Natural killer cell treated with Interleukin-12 subunit alpha and Interleukin-12 subunit beta and Interleukin-15 and Interleukin-18, amount 100 ng/mL, for 72 hours (primary cell): ENCODE measurements around the gene ULK4. TPM values are rescaled to one million over a fixed set of nuclear protein-coding genes. Genes with fewer than 3 reads are reported as not detected.

ENCODE experiments used
- ATAC-seq, 2 donors: fragments of 150-1000 bp; cut with Tn5 transposase in 1 of 2; sonication (Bioruptor Pico), chemical (Tn5 transposase) in 1 of 2; 2 replicates each; pipeline ENCODE4 v1.10.0; 2021
- DNase-seq: peaks from one replicate; pipeline ENCODE4 v3.0.0; 2022; ENCODE audit warnings: low spot score
- H3K27ac Mint-ChIP-seq, 2 donors: 1 replicate in 1 of 2; 2 replicates in 1 of 2; pipeline ENCODE4 v1.8.0; 2022; ENCODE audit warnings: mixed read lengths in 2 of 2, mild to moderate bottlenecking in 1 of 2, moderate library complexity in 1 of 2
- H3K27me3 Mint-ChIP-seq, 2 donors: 1 replicate in 1 of 2; 2 replicates in 1 of 2; pipeline ENCODE4 v1.8.0; 2022; ENCODE audit warnings: mixed read lengths in 2 of 2
- H3K36me3 Mint-ChIP-seq: one replicate; pipeline ENCODE4 v1.8.0; 2022; ENCODE audit warnings: mixed read lengths
- H3K4me1 Mint-ChIP-seq, 2 donors: 1 replicate in 1 of 2; 2 replicates in 1 of 2; pipeline ENCODE4 v1.8.0; 2022; ENCODE audit warnings: low read depth in 2 of 2, mixed read lengths in 2 of 2, mild to moderate bottlenecking in 1 of 2
- H3K4me3 Mint-ChIP-seq: one replicate; pipeline ENCODE4 v1.8.0; 2022; ENCODE audit warnings: mixed read lengths
- H3K9me3 Mint-ChIP-seq: 2 replicates; pipeline ENCODE4 v1.8.0; 2022; ENCODE audit warnings: mixed read lengths
- total RNA-seq, 2 donors: library from RNA; stranded (reverse); gene quantifications; one replicate each; pipeline ENCODE4 v1.2.3, GENCODE V29; 2022

Gene ULK4
- total RNA-seq, 2 donors from 2014 or later: 11.1 to 29.9 TPM

DNA sequence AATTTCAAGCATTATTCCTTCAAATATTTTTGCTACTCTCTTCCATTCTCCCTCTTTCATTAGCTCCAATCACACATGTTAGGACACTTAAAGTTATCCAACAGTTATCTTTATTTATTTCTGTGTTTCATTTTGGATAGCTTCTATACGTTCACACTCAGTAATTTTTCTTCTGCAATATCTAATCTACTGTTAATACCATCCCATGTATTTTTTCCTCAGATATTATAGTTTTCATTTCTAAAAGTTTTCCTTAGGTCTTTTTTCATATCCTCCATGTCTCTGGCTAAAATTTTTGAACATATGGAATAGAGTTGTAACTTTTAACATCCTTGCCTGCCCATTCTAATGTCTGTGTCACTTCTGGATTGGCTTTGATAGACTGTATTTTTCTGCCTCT is 689.2 kb downstream of the ULK4 start:
- DNase-seq: no peak
- H3K4me1 Mint-ChIP-seq: no peaks in the 10 kb centered on the region
- no peak for ATAC-seq
- no peak overlapping the region for H3K4me3 Mint-ChIP-seq
- peaks cover 12% of the 10 kb centered on the region for H3K9me3 Mint-ChIP-seq
- H3K36me3 Mint-ChIP-seq: peaks cover 17% of the 10 kb centered on the region
- H3K27me3 Mint-ChIP-seq: peaks cover 4 to 8% of the 10 kb centered on the region in 2 donors
- no peak overlapping the region for H3K27ac Mint-ChIP-seq

DNA sequence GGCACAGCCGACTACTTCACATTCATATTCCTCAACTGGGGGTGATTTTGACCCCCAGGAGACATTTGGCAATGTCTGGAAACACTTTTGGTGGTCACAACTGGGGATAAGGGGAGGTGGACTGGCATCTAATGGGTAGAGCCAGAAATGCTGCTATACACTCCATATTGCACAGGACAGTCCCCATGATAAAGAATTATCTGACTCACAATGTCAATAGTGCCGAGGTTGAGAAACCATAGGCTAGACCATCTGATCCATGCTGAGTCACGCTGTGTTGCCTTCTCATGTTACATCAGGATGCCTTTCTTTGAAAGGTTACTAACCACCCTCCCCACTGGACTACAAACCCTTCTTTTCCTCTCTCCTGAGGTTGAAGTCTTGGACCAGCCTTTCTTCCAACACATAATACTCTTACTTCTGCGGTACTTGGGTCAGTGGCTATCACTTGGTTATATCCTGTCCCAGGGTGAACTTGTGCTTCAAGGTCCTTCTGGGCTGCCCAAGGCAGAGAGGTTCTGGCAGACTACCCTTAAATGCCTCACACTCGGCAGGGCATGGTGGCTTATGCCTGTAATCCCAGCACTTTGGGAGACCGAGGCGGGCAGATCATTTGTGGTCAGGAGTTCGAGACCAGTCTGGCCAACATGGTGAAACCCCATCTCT is 693.8 kb downstream of the ULK4 start:
- peak in 1 of 2 donors; percentile 28 for ATAC-seq
- Mint-ChIP-seq H3K9me3 (no peaks in the 10 kb centered on the region), H3K4me1 (no peaks in the 10 kb centered on the region), H3K27ac (no peak overlapping the region), H3K27me3 (no peaks in the 10 kb centered on the region), H3K36me3 (peaks cover 4% of the 10 kb centered on the region), H3K4me3 (no peak overlapping the region)
- DNase-seq: no peak

DNA sequence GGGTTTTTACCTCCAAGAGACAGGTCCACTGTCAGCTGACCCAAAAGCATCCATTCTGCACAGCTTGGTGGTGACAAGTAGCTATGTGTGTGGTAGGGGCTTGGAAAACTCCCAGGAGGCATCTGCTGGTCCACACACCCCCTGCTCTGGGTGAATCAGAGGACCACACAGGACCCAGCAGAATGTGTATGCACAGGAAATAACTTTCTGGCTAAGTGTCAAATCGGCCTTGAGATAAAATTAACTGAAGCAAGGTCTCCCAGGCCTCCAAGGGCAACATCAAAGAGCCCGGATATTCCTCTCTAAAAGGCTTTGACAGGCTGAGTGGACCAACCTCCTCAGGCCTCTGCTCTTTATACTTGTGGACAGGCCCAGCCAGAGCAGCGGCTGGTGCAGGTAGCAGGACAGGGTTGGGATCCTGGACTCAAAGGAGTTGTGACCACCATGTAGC is 696.1 kb downstream of the ULK4 start:
- Mint-ChIP-seq H3K36me3 (no peaks in the 10 kb centered on the region), H3K9me3 (no peaks in the 10 kb centered on the region), H3K27me3 (no peaks in the 10 kb centered on the region), H3K4me1 (no peaks in the 10 kb centered on the region), H3K27ac (no peak overlapping the region), H3K4me3 (no peak overlapping the region)
- no peak for DNase-seq
- peak in 1 of 2 donors; percentile 32 for ATAC-seq

DNA sequence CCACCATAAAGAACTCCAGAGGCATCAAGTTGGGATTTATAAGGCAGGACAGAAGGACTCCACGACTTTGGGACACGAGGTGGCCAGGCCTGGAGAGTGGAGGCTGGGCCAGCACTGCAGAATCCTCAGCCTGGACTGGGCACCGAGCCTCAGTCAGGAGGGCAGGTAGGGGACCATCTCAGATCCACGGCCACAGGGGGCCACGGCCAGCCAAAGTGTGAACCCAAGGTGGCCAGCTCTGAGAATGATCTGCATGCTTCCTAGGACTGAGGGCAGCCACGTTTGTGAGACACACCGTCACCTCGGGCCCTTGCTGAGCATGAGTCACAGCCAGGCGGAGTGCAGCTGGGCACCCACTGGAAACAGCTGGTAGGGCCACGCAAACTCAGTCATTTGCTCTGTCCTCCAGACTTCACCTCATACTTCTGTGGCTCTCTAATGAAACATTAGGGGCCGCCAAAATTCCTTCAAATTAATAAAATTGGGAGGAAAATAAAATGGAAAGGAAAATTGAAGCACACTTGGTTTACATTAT is 696.8 kb downstream of the ULK4 start:
- peak in 1 of 2 donors; percentile 22 for ATAC-seq
- no peaks in the 10 kb centered on the region for H3K9me3 Mint-ChIP-seq
- H3K4me3 Mint-ChIP-seq: no peak overlapping the region
- no peaks in the 10 kb centered on the region for H3K36me3 Mint-ChIP-seq
- H3K27me3 Mint-ChIP-seq: no peaks in the 10 kb centered on the region
- H3K4me1 Mint-ChIP-seq: no peaks in the 10 kb centered on the region
- no peak overlapping the region for H3K27ac Mint-ChIP-seq
- no peak for DNase-seq

DNA sequence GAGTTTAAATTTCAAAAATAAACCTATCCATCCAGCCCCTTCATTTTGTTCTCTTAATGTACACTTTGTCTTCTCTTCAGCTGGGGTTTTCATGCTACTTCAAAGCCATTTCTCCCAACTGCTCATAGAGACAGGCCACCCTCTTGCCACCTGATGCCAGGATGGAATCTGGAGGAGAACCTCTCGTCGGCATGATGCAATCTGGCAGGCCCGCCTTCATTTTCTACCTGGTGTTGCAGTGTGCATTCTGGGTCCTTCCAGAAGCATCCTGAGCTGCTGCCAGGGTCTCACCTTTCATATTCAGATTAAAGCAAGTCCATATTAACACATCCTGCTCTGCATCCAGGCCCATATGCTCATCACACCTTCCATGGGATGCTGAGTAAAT is 701.8 kb downstream of the ULK4 start:
- no peaks in the 10 kb centered on the region for H3K9me3 Mint-ChIP-seq
- no peak overlapping the region for H3K27ac Mint-ChIP-seq
- H3K4me1 Mint-ChIP-seq: no peaks in the 10 kb centered on the region
- no peak for ATAC-seq
- no peak for DNase-seq
- no peaks in the 10 kb centered on the region for H3K36me3 Mint-ChIP-seq
- no peak overlapping the region for H3K4me3 Mint-ChIP-seq
- H3K27me3 Mint-ChIP-seq: no peaks in the 10 kb centered on the region

DNA sequence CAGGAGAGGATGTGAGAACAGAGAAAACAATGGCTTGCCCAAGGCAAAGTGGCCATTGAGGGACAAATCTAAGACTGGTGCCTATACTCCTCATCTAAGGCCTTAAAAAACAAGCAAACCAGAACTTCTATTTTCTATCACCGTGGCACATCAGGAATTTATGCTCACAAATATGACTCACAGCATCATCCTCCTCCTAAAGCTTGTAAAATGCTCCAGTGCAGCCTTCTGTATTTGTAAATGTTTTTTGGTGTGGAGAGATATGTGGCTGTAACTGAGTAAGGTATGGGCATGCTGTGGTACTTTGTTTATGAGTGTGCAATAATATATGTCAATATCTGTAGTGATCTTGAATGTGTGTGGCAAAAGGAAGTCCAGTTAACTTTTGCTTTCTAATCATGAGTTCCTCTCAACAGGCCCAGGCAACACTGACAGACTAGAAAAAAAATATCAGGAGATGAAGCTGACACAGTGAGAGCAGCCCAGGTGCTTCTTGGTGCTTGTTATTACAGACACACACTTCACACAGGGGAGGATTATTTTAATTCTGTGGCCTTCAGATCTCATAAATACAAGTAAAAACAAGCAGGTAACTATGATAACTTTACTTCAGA is 702.3 kb downstream of the ULK4 start:
- no peaks in the 10 kb centered on the region for H3K9me3 Mint-ChIP-seq
- no peaks in the 10 kb centered on the region for H3K4me1 Mint-ChIP-seq
- H3K4me3 Mint-ChIP-seq: no peak overlapping the region
- ATAC-seq: no peak
- DNase-seq: no peak
- H3K36me3 Mint-ChIP-seq: no peaks in the 10 kb centered on the region
- H3K27ac Mint-ChIP-seq: no peak overlapping the region
- no peaks in the 10 kb centered on the region for H3K27me3 Mint-ChIP-seq

DNA sequence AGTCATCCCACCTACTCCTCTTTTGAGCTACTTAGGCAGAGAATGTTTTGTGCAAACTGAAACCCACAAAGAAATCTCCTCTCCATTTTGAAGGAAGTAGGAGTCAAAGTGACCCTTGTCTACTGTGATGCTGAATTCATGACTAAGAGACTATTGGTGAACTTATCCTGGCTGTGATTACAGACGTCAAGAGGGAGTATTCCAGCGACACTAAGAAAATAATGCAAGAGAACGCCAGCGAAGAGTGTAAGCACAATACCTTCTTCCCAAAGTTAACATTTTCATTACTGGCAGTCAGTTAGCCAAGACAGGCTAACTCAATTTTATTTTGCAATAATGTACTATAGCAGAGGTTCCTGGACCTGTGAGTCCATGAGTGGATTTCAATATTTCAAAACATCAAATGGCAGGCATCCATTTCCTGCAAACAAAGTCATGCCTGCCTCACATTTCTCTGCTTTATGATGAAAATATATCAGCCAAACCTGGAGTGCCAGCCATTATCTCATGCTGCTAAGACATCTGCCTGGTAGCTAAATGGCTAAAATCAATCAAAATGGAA is 703.6 kb downstream of the ULK4 start:
- Mint-ChIP-seq H3K36me3 (no peaks in the 10 kb centered on the region), H3K4me1 (no peaks in the 10 kb centered on the region), H3K27ac (no peak overlapping the region), H3K27me3 (no peaks in the 10 kb centered on the region), H3K4me3 (no peak overlapping the region), H3K9me3 (no peaks in the 10 kb centered on the region)
- DNase-seq (no peak), ATAC-seq (no peak)

DNA sequence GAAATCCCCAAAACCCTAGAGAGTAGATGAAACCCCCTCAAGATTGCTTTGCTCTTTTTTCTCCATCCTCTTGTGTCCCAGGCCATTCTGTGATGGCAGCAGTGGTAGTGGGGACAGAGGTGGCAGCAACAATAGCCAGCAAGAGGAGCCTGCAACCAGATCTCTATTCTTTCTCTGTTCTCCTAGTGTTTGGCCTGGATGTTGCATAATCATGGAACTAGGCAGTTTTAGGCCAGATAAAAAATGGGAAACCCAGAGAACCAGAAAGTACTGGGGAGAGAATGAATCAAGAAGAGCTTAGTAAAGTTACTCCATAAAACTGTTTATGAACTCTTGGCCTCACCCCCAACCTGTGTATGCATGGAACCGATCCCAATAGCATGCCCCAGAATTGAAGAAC is 710.3 kb downstream of the ULK4 start:
- DNase-seq: no peak
- Mint-ChIP-seq H3K9me3 (no peaks in the 10 kb centered on the region), H3K4me3 (no peak overlapping the region), H3K4me1 (no peaks in the 10 kb centered on the region), H3K27me3 (no peaks in the 10 kb centered on the region), H3K27ac (no peak overlapping the region), H3K36me3 (no peaks in the 10 kb centered on the region)
- ATAC-seq: no peak

DNA sequence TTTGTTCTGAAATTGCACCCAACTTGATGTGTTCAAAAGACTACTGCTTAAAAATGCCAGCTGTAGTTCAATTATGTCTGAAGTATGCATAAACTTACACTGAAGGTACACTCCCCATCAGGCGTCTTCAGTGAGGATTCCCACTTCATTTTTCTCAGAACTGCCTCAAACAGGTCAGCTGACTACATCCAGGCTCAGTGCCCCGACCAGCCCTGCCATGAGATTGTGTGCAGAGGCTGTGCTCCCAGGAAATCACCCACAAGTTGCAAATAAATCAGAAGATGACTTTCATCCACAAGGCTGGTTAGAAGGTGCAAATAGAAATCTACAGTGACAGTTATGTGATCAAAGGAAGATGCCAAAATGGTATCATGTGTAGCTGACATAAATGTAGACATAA is 711.1 kb downstream of the ULK4 start:
- Mint-ChIP-seq H3K27me3 (no peaks in the 10 kb centered on the region), H3K4me1 (no peaks in the 10 kb centered on the region), H3K27ac (no peak overlapping the region), H3K36me3 (no peaks in the 10 kb centered on the region), H3K4me3 (no peak overlapping the region), H3K9me3 (no peaks in the 10 kb centered on the region)
- ATAC-seq (no peak), DNase-seq (no peak)

DNA sequence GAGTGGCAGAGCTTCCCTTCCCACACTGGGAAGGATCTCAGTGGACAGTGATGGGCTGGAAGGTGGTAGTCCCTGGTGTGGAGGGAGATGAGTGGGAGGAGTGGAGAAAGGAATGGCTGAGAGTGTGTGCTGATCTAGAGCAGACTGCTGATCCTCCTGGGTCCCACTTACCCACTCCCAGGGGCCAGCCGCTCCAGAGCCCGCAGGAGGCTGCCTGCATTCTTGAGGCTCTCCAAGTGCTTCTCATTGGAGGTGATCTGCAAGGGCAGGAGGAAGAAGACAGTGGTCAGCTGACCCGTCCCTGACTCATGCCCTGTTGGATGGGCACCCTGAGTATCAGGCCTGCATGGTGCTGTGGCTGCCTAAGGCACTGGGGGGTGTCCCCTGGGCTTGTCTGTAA is 712.6 kb downstream of the ULK4 start:
- H3K36me3 Mint-ChIP-seq: no peaks in the 10 kb centered on the region
- H3K27ac Mint-ChIP-seq: no peak overlapping the region
- H3K4me1 Mint-ChIP-seq: no peaks in the 10 kb centered on the region
- H3K9me3 Mint-ChIP-seq: no peaks in the 10 kb centered on the region
- DNase-seq: no peak
- H3K27me3 Mint-ChIP-seq: no peaks in the 10 kb centered on the region
- peak; percentile 29 to 41 for ATAC-seq
- H3K4me3 Mint-ChIP-seq: no peak overlapping the region

DNA sequence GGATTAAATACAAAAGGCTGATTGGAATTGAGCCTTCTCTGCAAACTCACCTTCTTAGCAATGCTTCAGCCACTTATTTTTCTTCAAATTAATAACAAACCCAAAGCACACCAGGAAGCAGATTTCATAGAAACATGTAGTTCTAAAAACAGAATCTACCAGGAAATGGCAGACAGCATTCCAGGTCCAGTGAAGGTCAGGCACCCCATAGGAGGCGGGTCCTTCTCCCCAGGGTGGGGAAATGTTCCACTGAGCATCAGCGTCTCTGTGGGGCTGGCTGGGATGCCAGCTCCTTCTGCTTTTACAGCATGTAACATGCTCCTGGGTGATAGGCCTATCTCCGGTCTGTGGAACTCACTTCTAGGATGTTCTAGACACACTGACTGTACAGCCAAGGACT is 713.4 kb downstream of the ULK4 start:
- no peaks in the 10 kb centered on the region for H3K27me3 Mint-ChIP-seq
- H3K9me3 Mint-ChIP-seq: no peaks in the 10 kb centered on the region
- H3K27ac Mint-ChIP-seq: no peak overlapping the region
- no peaks in the 10 kb centered on the region for H3K36me3 Mint-ChIP-seq
- peak in 1 of 2 donors; percentile 2 for ATAC-seq
- H3K4me3 Mint-ChIP-seq: no peak overlapping the region
- H3K4me1 Mint-ChIP-seq: peaks cover 0 to 3% of the 10 kb centered on the region in 2 donors
- DNase-seq: no peak

DNA sequence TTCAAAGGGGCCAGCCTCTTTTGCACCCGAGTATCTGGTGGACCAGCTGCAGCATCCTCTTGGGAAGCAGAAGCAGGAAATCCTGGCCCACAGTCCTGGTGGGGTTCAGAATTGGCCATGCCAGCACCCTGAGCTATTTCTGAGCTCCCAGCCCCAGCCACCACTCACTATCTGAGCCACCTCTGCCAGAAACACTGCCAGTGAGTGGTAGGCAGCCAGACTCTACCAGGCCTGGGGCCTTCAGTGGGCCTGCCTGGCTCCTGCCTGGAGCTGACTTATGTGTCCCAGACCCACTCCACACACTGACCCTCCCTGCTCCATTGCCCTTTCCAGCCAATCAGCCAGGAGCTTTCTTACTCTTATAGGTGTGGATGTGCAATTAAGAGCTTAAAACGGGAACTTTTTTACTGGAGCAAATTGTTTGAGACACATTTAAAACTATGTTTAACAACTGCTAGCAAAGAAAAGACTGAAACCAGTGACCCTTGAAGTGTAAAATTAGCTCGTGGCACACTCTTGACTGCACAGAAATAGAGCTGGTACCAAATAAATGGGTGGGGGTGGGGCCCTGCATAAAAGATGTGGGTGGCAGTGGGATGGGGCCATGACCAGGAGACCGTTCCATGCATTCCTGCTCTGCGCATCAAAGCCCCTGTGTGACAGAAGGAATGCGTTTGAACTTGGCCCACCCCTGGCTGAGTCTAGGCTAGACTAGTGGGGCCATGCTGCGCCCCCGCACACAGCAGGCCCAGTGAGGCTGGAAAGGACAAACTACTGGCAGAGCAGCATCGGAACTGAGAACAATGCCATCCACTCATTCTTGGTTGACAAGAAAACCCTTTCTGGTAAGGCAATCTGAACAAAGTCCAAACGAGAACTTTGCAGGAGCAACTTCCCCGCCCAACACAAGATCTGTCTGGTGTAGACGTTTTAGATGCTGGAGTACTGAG is 714.6 kb downstream of the ULK4 start:
- no peaks in the 10 kb centered on the region for H3K36me3 Mint-ChIP-seq
- H3K9me3 Mint-ChIP-seq: no peaks in the 10 kb centered on the region
- H3K4me3 Mint-ChIP-seq: no peak overlapping the region
- no peaks in the 10 kb centered on the region for H3K27me3 Mint-ChIP-seq
- H3K27ac Mint-ChIP-seq: no peak overlapping the region
- peaks cover 0 to 8% of the 10 kb centered on the region in 2 donors for H3K4me1 Mint-ChIP-seq
- DNase-seq (no peak), ATAC-seq (no peak)

DNA sequence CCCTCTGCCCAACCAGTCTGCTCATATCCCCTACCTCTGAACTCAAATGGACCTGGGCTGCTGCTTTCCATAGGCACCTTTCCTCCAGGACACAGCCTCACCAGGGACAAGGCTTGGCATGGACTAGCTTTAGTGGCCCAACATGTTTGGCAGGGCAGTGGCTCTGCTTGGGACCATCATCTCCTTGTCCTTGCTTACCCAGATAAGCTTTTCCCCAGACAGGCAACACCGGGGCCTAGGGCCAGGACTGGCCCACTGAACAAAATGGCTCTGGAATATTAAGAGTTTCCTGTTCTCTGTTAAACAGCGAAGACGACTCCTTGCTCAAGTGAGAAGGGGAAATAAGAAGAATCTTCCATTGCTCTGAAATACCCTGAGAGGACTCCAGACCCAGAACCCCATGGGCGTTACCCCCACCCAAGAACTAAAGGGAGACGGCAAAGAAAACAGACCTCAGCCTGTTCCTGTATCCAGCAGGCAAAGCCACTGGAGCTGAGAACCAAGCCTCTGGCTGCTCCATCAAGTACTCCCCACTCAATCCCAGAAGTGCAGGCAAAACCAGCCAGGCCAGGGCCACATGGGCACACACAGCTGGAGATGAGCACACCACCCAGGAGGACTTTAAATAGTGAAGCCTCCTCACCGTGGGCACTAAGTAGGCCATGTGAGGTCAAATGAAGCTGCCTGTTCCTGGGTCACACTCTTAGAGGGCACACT is 717.1 kb downstream of the ULK4 start:
- H3K27ac Mint-ChIP-seq: no peak overlapping the region

More for the DNA sequence above, 717.1 kb downstream of the ULK4 start:
- DNase-seq: no peak
- no peaks in the 10 kb centered on the region for H3K27me3 Mint-ChIP-seq
- H3K9me3 Mint-ChIP-seq: no peaks in the 10 kb centered on the region
- ATAC-seq: no peak
- H3K4me1 Mint-ChIP-seq: peaks cover 0 to 12% of the 10 kb centered on the region in 2 donors
- no peak overlapping the region for H3K4me3 Mint-ChIP-seq
- H3K36me3 Mint-ChIP-seq: peaks cover 7% of the 10 kb centered on the region
